ENCODE measurements around the gene COL8A2.

Gene COL8A2

GRCh38 chr1:36093929-36094328 is 31.1 kb downstream of the COL8A2 start:
- Histone ChIP-seq H3K36me3 (ENCODE audit: control insufficient read depth in 1 of 2, insufficient read depth in 2 of 2, low read length in 2 of 2) (peaks cover 39 to 54% of the 10 kb centered on the region in 2 donors), H3K9me3 (ENCODE audit: control insufficient read depth in 1 of 2, low read length in 2 of 2) (no peaks in the 10 kb centered on the region), H3K27ac (ENCODE audit: low read length) (no peak overlapping the region), H3K4me3 (ENCODE audit: low read depth in 1 of 2, low read length in 2 of 2) (no peak overlapping the region), H3K27me3 (ENCODE audit: low read depth, low read length) (no peaks in the 10 kb centered on the region), H3K4me1 (ENCODE audit: control insufficient read depth in 1 of 2, insufficient read depth in 2 of 2, low read length in 2 of 2) (peaks cover 0 to 30% of the 10 kb centered on the region in 2 donors)

- no peak overlapping the region for H3K27ac ChIP-seq (ENCODE audit: low read length)
- no peak overlapping the region for H3K4me3 ChIP-seq (ENCODE audit: low read depth in 1 of 2, low read length in 2 of 2)
Measured at GRCh38 chr1:36093226-36093625, 31.8 kb downstream of the COL8A2 start.

GRCh38 chr1:36092798-36093185 is 32.2 kb downstream of the COL8A2 start:
- H3K9me3 ChIP-seq (ENCODE audit: control insufficient read depth in 1 of 2, low read length in 2 of 2) = no peaks in the 10 kb centered on the region
- peaks cover 39 to 54% of the 10 kb centered on the region in 2 donors for H3K36me3 ChIP-seq (ENCODE audit: control insufficient read depth in 1 of 2, insufficient read depth in 2 of 2, low read length in 2 of 2)
- no peak overlapping the region for H3K4me3 ChIP-seq (ENCODE audit: low read depth in 1 of 2, low read length in 2 of 2)
- H3K4me1 ChIP-seq (ENCODE audit: control insufficient read depth in 1 of 2, insufficient read depth in 2 of 2, low read length in 2 of 2) = peaks cover 0 to 35% of the 10 kb centered on the region in 2 donors
- no peak overlapping the region for H3K27ac ChIP-seq (ENCODE audit: low read length)
- H3K27me3 ChIP-seq (ENCODE audit: low read depth, low read length) = no peaks in the 10 kb centered on the region

More at GRCh38 chr1:36093226-36093625, 31.8 kb downstream of the COL8A2 start:
- H3K27me3 ChIP-seq (ENCODE audit: low read depth, low read length) = no peaks in the 10 kb centered on the region
- peaks cover 39 to 54% of the 10 kb centered on the region in 2 donors for H3K36me3 ChIP-seq (ENCODE audit: control insufficient read depth in 1 of 2, insufficient read depth in 2 of 2, low read length in 2 of 2)
- H3K9me3 ChIP-seq (ENCODE audit: control insufficient read depth in 1 of 2, low read length in 2 of 2) = no peaks in the 10 kb centered on the region
- H3K4me1 ChIP-seq (ENCODE audit: control insufficient read depth in 1 of 2, insufficient read depth in 2 of 2, low read length in 2 of 2) = peaks cover 0 to 34% of the 10 kb centered on the region in 2 donors

- Histone ChIP-seq H3K4me3 (ENCODE audit: low read depth in 1 of 2, low read length in 2 of 2) (no peak overlapping the region), H3K27me3 (ENCODE audit: low read depth, low read length) (no peaks in the 10 kb centered on the region), H3K36me3 (ENCODE audit: control insufficient read depth in 1 of 2, insufficient read depth in 2 of 2, low read length in 2 of 2) (peaks cover 39 to 54% of the 10 kb centered on the region in 2 donors), H3K27ac (ENCODE audit: low read length) (no peak overlapping the region), H3K9me3 (ENCODE audit: control insufficient read depth in 1 of 2, low read length in 2 of 2) (no peaks in the 10 kb centered on the region), H3K4me1 (ENCODE audit: control insufficient read depth in 1 of 2, insufficient read depth in 2 of 2, low read length in 2 of 2) (peaks cover 0 to 35% of the 10 kb centered on the region in 2 donors)
Measured at GRCh38 chr1:36092166-36092797, 32.7 kb downstream of the COL8A2 start.

- Histone ChIP-seq H3K27me3 (ENCODE audit: low read depth, low read length) (no peaks in the 10 kb centered on the region), H3K9me3 (ENCODE audit: control insufficient read depth in 1 of 2, low read length in 2 of 2) (no peaks in the 10 kb centered on the region), H3K4me1 (ENCODE audit: control insufficient read depth in 1 of 2, insufficient read depth in 2 of 2, low read length in 2 of 2) (peaks cover 0 to 35% of the 10 kb centered on the region in 2 donors), H3K27ac (ENCODE audit: low read length) (no peak overlapping the region), H3K36me3 (ENCODE audit: control insufficient read depth in 1 of 2, insufficient read depth in 2 of 2, low read length in 2 of 2) (peaks cover 39 to 54% of the 10 kb centered on the region in 2 donors), H3K4me3 (ENCODE audit: low read depth in 1 of 2, low read length in 2 of 2) (no peak overlapping the region)
Measured at GRCh38 chr1:36091698-36092097, 33.3 kb downstream of the COL8A2 start.

GRCh38 chr1:36091141-36091540 is 33.9 kb downstream of the COL8A2 start:
- H3K36me3 ChIP-seq (ENCODE audit: control insufficient read depth in 1 of 2, insufficient read depth in 2 of 2, low read length in 2 of 2) = peaks cover 37 to 49% of the 10 kb centered on the region in 2 donors
- no peaks in the 10 kb centered on the region for H3K9me3 ChIP-seq (ENCODE audit: control insufficient read depth in 1 of 2, low read length in 2 of 2)
- no peak overlapping the region for H3K27ac ChIP-seq (ENCODE audit: low read length)
- no peaks in the 10 kb centered on the region for H3K27me3 ChIP-seq (ENCODE audit: low read depth, low read length)
- H3K4me3 ChIP-seq (ENCODE audit: low read depth in 1 of 2, low read length in 2 of 2) = no peak overlapping the region
- peaks cover 0 to 35% of the 10 kb centered on the region in 2 donors for H3K4me1 ChIP-seq (ENCODE audit: control insufficient read depth in 1 of 2, insufficient read depth in 2 of 2, low read length in 2 of 2)

GRCh38 chr1:36089393-36090121 is 35.5 kb downstream of the COL8A2 start:
- Histone ChIP-seq H3K27ac (ENCODE audit: low read length) (peak overlapping the region; percentile 83), H3K27me3 (ENCODE audit: low read depth, low read length) (no peaks in the 10 kb centered on the region), H3K4me1 (ENCODE audit: control insufficient read depth in 1 of 2, insufficient read depth in 2 of 2, low read length in 2 of 2) (peaks cover 0 to 35% of the 10 kb centered on the region in 2 donors), H3K36me3 (ENCODE audit: control insufficient read depth in 1 of 2, insufficient read depth in 2 of 2, low read length in 2 of 2) (peaks cover 29 to 36% of the 10 kb centered on the region in 2 donors), H3K4me3 (ENCODE audit: low read depth in 1 of 2, low read length in 2 of 2) (peak overlapping the region; percentile 94 to 95), H3K9me3 (ENCODE audit: control insufficient read depth in 1 of 2, low read length in 2 of 2) (no peaks in the 10 kb centered on the region)

- H3K27ac ChIP-seq (ENCODE audit: low read length) = peak within 1 kb of the TSS; percentile 83
- H3K9me3 ChIP-seq (ENCODE audit: control insufficient read depth in 1 of 2, low read length in 2 of 2) = no peaks in the 10 kb centered on the region
- H3K27me3 ChIP-seq (ENCODE audit: low read depth, low read length) = no peaks in the 10 kb centered on the region
- peaks cover 0 to 39% of the 10 kb centered on the region in 2 donors for H3K4me1 ChIP-seq (ENCODE audit: control insufficient read depth in 1 of 2, insufficient read depth in 2 of 2, low read length in 2 of 2)
- peak within 1 kb of the TSS; percentile 94 to 95 for H3K4me3 ChIP-seq (ENCODE audit: low read depth in 1 of 2, low read length in 2 of 2)
- peaks cover 21 to 28% of the 10 kb centered on the region in 2 donors for H3K36me3 ChIP-seq (ENCODE audit: control insufficient read depth in 1 of 2, insufficient read depth in 2 of 2, low read length in 2 of 2)
Measured at GRCh38 chr1:36088577-36089392, 36.2 kb downstream of the COL8A2 start, which contains the start of gene ADPRS. ADPRS (plus strand) TSS chr1:36088892; CDS start chr1:36088905, 13 bp downstream.

- H3K36me3 ChIP-seq (ENCODE audit: control insufficient read depth in 1 of 2, insufficient read depth in 2 of 2, low read length in 2 of 2) = peaks cover 16 to 22% of the 10 kb centered on the region in 2 donors
- H3K27ac ChIP-seq (ENCODE audit: low read length) = peak overlapping the region; percentile 45
- H3K27me3 ChIP-seq (ENCODE audit: low read depth, low read length) = no peaks in the 10 kb centered on the region
- no peaks in the 10 kb centered on the region for H3K9me3 ChIP-seq (ENCODE audit: control insufficient read depth in 1 of 2, low read length in 2 of 2)
- peak overlapping the region; percentile 94 to 95 for H3K4me3 ChIP-seq (ENCODE audit: low read depth in 1 of 2, low read length in 2 of 2)
- H3K4me1 ChIP-seq (ENCODE audit: control insufficient read depth in 1 of 2, insufficient read depth in 2 of 2, low read length in 2 of 2) = peaks cover 0 to 39% of the 10 kb centered on the region in 2 donors
Measured at GRCh38 chr1:36088265-36088576, 36.8 kb downstream of the COL8A2 start.

GRCh38 chr1:36087233-36088123 is 37.5 kb downstream of the COL8A2 start:
- Histone ChIP-seq H3K4me3 (ENCODE audit: low read depth in 1 of 2, low read length in 2 of 2) (no peak overlapping the region), H3K4me1 (ENCODE audit: control insufficient read depth in 1 of 2, insufficient read depth in 2 of 2, low read length in 2 of 2) (peaks cover 0 to 39% of the 10 kb centered on the region in 2 donors), H3K36me3 (ENCODE audit: control insufficient read depth in 1 of 2, insufficient read depth in 2 of 2, low read length in 2 of 2) (peaks cover 8 to 15% of the 10 kb centered on the region in 2 donors), H3K9me3 (ENCODE audit: control insufficient read depth in 1 of 2, low read length in 2 of 2) (no peaks in the 10 kb centered on the region), H3K27me3 (ENCODE audit: low read depth, low read length) (no peaks in the 10 kb centered on the region), H3K27ac (ENCODE audit: low read length) (no peak overlapping the region)
